GM21723 (cell line): ENCODE measurements around the gene PLXNA4.

Source experiments
- ATAC-seq: cut with Tn5 transposase; IDR thresholded peaks from one replicate; pipeline ENCODE4 v1.9.1; 2021; ENCODE audit warnings: mild to moderate bottlenecking, moderate library complexity; ENCODE audit not compliant: unreplicated experiment

Gene PLXNA4

DNA sequence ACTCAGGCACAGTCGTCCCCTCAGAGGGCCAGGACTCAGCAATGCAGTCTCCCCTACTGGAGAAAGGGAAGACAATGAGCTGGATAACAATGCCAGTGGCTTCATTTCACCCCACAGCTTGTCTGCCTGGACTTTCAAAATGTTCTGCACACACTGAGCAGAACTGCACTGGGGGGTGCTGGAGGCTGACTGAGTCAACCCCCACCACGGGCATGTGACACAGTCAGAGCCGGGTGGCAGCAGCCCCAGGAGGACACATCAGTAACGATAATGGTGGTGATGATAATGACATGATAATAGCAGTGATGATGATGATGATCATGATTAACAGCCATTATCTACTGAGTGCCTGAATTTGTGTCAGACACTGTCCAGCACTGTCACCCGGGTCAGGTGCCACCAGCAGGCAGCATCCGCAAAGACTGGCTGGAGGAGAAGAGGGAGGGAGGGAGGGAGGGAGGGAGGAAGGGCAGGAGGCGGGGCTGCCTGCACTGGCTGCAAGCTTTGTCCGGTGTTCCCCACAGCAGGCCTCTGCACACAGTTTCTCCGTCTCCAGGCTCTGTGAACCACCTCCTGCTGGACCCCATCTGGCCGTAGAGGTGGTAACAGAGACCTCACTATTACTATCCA is 67.4 kb downstream of the PLXNA4 start:
- no peak for ATAC-seq

DNA sequence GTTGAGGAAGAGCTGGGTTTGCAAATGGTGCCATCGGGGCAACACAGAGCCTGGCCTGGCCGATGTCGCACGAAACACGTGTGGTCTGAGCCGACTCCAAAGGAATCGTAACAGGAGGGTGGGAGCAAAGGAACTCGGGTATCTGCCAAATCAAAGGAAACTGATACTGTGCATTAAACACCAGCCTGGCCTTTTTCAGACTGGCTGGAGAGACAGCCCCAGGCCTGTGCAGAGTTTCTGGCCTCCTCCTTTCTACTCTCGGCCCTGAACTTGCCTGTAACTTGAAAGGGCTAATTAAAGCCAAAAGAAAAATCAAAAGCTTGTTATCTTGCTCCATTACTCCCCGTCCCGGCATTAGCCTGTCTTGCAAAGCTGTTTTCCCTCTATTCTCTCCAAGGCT is 71.4 kb downstream of the PLXNA4 start:
- ATAC-seq, result no peak

DNA sequence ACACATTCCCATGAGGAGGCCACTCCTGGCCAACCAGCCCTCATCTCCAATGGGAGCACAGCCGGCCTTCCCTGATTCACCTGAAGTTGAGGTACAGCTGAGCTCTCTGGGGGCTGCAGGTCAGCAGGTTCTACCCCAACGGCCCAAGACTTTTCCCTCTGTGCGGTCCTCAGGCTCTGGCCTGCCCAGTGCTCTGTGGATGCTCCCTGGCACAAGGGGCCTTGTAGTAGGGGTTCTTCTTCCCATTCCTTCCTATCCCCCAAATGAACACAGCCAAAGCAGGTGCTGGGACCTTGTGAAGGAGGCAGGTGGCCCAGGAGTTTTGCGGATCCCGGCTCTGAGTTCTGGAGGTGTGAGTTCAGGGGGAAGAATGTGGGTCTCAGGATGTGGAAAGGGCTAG is 72.2 kb downstream of the PLXNA4 start:
- no peak for ATAC-seq

DNA sequence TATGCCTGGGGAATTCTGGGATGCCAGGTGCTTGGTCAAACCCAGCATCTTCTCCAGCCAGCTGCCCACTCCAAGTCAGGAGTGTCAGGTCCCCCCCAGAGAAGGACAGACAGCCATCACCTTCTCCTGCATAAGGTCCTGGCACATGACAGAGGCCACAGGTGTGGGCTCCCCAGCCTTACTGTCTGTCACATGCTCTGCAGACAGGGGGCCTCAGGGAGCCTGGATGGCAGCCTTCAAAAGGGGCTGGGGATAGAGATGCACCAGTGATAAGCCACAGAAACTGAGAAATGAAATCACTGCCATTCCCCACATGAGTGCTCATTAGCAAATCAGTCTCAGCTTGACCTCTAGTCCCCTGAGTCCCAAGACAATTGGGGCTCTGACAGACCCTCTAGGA is 72.9 kb downstream of the PLXNA4 start:
- no peak for ATAC-seq

DNA sequence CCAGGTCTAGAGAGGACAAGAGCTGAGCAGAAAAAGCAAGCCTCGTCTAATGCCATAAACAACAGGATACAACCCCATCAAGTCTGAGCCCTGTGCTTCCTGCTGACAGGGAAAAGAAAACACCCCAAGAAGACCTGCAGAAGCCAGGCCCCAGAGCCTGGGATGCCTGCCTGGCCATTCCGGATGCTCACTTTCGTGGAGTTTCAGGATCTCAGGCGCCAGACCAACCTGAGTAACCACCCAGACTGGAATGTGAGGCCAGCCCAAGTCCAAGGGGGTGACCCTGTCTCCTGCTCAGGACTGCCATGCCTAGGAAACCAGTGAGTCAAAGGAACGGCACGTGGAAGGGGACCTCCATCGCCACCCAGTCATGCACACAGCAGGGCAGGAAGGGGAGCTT is 74.3 kb downstream of the PLXNA4 start:
- no peak for ATAC-seq

DNA sequence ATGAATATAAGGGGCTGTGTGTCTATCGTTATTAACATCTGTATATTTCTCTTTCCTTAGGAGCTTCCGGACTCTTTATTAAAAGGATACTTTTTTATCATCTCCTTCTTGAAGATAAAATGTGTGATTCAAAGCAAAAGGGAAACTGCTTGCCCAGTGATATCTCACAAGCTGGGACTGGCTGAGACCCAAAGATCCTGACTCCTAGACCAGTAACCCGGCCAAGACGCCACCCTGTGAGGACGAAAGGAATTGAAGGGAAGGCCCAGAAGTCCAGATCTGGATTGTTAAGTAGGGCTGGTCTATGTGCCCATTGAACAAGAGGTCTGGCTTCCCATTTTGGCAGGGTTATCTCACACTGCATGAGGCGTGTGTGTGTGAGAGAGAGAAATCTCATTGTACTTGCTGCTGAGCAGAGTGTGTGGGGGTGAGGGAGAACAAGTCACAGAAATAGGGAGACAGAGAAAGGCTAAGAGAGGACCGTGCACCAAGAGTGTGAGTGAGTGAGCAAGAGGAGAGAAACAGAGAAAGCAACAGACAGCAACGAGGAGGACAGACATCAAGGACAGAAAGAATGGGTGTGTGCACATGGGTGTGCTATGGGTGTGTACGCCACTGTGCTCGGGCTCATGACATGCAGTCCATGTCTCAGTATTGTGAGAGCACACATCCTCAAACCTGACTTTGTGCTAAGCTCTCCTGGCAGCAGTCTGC is 75.4 kb downstream of the PLXNA4 start:
- ATAC-seq, result no peak

DNA sequence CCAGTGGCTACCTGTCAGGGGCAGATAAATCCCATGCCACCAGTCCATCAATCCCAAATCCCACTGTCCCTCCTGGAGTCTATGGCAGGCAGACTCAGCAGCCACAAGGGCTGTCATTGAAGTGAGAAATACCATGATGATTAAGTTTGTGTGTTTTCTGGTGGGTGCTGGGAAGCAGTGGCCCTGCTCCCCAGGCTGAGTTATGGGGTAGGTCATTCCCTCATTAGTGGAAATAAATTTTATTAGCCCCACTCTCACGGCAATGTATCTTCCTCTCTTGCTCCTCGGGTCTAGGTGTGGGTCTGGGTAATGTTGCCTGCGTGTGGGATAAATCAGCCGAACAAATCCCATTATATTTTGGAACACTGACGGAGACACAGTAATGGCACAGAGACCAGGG is 76.8 kb downstream of the PLXNA4 start:
- no peak for ATAC-seq

DNA sequence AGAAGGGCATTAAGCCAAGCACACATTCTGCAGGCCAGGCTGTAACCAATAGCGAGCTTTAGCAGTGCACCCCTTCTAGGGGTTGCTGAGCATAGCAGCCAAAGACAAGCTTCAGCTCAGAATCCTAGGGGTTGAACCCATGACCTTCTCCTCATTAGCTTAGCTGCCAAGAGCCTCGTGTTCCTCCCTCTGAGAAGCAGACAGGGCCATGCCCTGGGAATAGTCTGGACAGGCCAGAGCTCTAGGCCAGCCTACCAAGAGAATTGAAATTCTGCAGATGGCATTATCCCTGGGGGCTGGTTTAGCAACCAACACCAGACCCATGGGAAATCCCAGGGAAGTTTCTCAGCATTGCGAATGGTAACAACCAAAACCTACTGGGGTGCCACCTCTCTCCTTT is 77.2 kb downstream of the PLXNA4 start:
- ATAC-seq, result no peak

DNA sequence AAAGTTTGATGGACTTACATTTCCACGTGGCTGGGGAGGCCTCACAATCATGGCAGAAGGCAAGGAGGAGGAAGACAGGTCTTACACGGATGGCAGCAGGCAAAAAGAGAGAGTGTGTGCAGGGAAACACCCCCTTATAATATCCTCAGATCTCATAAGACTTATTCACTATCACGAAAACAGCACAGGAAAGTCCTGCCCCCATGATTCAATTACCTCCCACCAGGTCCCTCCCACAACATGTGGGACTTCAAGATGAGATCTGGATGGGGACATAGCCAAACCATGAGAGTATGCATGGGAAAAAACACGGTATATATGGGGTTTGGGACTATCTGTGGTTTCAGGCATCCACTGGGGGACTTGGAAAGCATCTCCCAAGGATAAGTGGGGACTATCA is 78.0 kb downstream of the PLXNA4 start:
- no peak for ATAC-seq

DNA sequence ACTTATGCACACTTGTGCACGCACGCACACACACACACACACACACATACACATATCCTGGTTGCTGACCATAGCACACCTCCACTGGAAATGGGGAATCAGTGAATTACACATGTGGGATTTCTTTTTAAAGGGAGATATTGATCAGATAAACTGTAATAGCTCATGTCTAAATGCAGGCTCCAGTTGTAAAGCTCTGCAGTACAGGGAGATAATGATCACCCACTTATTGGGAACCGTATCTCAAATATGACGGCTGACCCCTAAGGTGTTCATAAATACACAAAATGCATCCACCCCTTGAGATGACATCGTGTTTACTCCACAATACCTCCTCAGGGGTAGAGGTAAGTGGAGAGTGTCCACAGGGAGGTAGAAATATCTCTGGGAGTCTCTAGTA is 79.2 kb downstream of the PLXNA4 start:
- no peak for ATAC-seq

DNA sequence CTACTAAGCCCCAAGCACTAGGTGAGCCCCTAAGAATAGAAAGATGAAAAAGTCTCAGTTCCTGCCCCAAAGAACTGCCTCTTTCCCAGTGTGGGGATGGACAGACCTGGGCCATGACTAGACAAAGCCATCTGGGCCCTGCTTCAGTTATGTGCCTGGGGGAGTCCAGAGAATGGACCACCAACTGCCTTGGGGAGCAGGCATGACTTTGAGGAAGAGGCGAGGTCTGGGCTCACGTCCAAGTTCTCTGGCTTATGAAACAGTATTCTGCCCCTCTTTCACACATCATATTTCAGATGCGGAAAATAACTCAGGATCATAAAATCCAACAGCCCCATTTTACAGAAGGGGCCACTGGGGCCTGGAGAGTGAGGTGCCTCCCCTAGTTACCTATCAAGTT is 80.3 kb downstream of the PLXNA4 start:
- no peak for ATAC-seq

DNA sequence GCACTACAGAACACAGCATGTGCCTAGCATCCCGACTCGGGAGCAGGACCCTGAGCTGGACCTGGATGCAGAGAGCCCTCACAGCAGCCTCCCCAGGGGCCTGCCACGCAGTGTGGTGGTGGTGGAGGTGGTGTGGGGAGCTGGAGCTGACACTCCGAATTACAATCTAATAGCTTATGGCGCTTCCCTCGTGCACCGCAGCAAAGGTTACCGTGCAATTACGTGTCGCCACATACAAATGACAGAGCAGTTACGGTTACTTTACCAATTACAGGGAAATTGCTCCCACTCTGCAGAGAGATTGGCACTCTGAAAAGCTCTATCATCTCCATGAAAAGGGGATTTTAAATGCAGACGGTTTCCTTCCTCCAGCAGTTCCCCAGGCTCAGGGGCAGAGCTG is 81.8 kb downstream of the PLXNA4 start:
- no peak for ATAC-seq

DNA sequence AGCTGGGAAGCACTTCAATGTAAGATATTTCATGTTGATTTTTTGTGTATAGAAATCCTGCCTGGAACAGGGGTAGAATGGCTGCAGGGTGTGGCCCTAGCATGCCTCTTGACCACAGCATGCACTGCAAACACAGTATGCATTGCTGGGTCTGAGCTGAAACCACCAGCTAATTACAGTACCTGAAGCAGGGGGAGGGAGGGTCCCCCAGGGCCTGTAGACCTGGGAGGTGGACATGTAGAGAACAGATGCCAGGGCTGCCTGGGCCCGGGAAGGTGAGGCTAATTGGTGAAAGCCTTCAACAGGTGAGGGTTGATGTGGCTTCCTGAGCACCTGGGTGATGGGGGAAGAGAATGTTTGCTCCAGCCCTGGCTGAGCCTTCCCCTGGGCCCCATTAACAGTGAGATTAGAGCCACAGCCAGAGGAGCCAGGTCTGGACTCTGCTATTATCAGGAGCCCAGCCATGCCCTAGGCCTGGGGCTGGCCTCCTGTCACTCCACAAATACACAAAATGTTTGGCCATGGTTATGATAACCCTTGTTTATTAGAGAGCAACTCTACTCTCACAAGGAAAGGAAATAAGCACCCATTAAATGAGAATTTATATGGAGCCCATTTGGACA is 83.3 kb downstream of the PLXNA4 start:
- no peak for ATAC-seq

DNA sequence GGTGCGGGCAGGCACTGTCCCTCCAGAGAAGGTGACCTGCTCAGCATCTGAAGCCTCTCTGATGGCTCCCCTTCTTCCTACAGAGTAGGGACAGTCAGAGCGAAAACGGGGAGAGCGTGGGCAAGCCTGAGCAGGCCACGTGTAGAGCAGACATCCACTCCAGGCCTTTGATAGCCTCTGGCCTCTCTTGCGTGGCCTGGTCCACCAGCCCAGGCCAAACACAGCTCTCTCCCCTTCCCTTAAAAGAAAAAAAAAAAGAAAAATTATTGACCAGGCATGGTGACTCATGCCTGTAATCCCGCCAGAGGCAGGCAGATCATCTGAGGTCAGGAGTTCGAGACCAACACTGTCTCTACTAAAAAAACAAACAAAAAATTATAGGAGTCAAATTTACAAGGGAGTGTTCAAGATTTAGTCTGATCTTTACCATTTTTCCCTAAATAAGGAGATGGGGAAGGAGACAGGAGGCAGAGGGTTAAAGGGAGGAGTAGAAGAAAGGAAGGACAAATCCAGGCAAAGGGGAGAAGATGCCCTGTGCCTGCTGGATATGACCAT is 84.8 kb downstream of the PLXNA4 start:
- no peak for ATAC-seq

DNA sequence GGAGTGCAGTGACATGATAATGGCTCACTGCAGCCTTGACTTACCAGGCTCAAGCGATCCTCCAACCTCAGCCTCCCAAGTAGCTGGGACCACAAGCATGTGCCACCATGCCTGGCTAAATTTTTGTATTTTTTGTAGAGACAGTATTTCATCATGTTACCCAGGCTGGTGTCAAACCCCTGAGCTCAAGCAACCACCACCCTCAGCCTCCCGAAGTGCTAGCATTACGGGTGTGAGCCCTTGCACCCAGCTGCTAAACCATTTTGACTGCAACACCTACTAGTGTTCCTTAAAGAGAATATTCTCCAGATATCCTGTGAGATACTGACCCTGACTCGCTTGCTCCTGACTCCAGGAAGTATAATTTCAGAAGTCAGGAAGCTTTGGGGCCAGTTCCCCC is 85.8 kb downstream of the PLXNA4 start:
- no peak for ATAC-seq

DNA sequence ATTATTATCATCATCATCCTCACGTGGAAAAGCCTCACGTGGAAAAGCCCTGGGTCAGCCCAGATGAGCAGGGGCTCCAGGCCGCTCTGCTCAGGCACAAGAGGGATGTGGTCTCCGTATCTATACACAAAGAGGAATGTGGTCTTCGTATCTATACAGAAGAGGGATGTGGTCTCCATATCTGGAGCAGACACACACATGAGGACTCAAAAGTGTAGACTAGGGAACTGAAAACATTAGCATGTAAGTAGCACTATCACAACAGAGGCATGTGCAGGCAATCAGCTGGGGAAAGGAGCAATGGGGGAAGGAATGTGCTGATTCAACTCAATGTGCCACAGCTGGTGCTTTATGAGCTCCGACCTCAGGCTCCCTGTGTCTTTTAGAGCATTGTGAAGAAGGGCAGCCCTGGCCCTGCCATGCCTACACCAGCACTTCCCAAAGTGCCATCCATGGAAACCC is 86.5 kb downstream of the PLXNA4 start:
- ATAC-seq, result no peak

DNA sequence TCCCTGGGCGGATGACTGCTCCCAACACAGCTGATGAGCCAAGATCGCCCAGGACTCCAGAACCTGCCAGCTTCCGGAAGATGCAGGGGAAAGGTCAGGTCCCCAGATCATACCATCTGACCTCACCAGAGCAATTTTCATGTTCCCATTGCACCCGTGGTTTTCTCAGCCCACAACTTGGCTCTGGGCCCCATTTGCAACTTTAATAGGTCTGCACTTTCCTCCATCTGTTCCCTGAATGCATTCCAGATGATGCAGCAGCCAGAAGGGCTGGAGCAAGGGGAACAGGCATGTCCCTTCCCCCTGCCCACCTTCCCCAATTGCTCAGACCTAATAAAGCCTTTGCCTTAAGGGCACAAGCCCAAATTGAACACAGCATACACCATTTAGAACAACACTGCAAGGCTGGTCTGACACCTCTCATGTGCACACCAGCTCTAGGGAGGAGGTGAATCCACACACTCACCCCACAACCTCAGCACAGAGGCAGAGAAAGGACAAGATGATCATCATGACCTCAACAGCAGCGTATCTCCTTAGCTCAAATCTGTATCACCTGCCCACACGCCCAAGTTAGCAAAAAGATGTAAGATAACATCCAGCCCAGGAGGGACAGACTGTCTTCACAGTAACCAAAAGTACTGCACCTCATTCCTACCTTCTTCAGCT is 87.5 kb downstream of the PLXNA4 start:
- no peak for ATAC-seq

DNA sequence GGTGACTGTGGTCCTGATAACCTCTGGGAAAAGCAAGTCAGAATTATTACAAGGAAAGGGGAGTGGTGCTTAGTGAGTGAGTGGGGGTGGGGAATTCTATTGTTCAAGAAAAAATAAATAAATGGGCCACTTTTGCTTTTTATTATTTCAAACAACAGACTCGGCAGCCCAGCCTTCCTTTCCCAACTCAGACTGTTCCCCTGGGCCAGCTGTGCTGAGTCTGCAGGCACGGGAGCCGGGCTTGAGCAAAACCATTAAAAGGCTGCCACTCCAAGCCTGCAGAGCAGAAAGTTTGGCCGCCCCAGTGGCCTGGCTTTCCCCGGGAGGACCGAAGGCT is 90.0 kb downstream of the PLXNA4 start:
- no peak for ATAC-seq

DNA sequence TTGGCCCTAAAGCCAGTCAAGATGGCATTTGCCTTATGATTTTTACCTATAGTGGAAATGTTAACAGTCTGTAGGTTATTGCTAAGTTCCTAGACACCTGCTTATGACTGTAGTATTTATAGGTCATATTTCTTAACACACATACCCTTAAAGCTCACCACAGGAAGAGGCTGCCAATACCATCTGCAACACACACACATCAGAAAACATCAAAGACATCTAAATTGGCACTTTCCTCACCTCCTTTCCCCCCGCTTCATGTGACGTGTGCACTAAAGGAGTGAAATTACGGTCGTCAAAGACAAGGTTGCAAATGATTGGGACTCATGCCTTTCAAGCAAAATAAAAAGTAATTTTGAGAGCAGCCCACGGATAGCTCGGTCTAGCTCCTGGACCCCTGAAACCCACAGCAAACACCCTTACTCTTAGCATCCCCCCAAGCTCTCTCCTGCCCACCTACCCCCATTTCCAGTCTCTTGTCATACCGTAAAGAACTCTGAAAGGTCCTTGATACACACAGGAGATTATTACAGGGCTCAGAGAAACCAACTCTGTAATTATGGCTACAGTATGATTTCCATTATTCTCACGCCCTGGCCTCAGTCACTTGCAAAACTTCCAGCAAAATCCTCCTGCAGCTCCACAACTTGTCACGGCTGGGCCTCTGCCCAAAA is 90.5 kb downstream of the PLXNA4 start:
- ATAC-seq, result no peak

DNA sequence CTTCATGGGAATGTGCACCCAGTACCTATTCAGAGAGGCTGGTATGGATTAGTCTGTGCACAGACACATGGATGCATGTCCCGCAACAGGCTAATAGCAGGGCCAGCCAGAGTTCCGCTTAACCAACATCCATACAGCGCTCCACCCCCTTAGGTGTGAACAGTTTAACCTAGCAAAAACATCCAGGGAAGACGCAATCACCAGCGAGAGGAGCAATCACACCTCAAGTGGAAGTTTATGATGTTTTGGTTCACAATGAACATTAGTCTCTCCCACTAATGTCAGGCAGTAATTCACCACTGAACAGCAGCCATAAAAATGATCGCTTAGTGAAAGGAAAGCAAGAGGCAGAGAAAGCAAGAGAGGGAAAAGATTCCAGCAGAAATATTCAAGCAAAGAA is 91.1 kb downstream of the PLXNA4 start:
- ATAC-seq, result no peak

DNA sequence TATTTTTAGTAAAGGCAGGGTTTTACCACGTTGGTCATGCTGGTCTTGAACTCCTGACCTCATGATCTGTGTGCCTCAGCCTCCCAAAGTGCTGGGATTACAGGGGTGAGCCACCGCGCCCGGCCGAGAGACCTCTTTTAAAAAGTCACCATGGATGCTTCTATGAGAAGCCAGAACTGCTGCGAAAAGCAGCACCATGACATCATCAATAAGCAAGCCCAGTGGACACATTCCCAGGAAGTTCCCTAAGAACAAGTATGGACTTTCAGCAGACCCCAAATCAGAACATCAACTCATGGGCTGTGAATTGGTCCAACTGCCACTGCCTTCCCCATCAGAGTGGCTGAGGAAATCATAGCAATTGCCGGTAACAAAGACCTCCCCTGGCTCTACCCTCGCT is 93.4 kb downstream of the PLXNA4 start:
- ATAC-seq, result no peak
